NCI-H128 (cell line): Measurements from ENCODE around the gene PPP2R2B.

Experiments used
- DNase-seq: peaks from one replicate; lab custom pipeline; 2025; ENCODE audit not compliant: unreplicated experiment; lab: John Stamatoyannopoulos, UW

Gene PPP2R2B

DNA sequence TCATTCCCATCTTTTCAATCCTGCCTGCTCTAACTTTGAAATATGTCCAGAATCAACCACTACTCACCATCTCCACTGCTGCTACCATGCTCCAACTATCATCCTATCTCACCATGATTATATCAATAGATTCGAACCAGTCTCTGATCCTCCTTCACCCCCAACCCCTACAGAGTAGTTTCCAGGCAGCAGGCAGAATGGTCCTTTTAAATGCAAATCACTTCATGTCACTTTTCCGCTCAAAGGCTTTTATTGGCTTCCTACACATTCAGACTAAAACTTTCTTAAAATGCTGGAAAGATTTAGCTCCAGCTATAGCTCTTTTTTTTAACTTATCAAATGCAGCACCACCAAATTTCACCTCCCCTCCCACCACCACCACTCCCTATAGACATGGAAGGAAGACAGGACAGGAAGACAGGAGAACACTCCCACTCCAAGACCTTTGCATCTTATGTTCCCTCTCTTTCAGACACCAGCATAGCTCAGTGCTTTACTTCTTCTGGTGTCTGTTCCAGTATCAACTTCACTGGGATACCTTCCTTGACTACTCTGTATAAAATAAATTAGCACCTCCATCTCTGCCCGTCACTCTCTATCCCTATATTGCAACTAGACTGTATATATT, 9.9 kb upstream of the PPP2R2B start:
- DNase-seq: no peak

DNA sequence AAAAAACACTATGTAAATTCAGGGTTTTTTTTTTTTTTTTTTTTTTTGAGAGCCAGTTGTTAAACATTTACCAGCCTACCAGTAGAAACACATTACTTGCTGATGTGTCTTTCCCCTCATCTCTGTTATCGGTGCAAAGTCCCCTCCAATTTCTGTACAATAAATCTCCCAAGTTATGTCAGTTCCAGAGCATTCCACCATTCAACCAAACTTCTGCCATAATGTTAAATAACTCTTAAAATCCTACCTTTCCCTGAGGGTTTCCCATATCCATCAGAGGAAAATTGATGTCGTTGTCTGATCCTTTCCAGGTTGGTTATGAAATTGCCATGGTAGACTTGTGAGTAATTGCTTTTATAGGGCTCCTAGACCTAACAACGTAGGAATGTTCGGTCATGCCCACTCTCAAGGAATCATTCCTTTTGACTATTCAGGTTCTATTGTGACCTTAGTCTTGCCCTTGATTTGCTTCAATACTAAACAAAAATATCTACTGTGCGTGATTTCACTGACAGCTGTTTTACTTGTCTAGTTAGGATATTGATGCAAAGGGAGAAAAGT, 5.6 kb upstream of the PPP2R2B start:
- no peak for DNase-seq

DNA sequence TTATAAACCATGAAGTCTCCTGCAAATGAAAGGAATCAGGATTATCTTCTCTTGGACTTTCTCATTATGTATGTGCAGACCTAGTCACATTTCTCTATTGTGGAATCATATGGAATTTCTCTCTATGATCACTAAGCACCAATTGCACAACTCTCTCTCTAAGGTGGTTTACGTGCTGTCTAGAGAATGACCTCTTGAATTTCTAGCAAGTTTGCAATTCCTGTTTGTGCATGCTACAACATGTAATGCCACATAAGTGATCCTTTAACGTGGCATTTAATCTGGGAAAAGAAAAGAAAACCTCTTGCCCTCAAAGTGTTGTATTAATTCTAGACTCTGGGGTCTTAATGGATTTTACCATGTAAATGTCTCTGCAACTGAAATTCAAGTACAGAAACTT, 5.0 kb upstream of the PPP2R2B start:
- no peak for DNase-seq

DNA sequence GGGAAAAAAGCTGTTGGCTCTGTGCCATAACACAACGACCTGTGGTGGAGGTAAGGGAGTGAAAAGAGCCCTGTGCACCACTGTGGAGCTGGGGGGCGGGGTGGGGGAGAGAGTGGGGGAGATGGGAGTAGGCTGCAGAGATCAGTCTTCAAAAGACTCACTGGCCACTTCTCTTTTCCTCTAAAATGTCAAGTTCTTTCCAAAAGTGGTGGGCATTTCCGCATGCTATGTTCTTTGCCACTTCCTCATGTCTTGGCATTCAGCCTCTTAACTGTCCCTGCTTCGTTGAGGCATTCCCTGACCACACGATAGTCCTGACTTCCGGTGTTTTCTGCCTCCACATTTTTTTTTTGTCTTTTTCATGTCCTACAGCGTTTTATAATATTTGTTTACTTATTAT, 2.4 kb upstream of the PPP2R2B start:
- no peak for DNase-seq

DNA sequence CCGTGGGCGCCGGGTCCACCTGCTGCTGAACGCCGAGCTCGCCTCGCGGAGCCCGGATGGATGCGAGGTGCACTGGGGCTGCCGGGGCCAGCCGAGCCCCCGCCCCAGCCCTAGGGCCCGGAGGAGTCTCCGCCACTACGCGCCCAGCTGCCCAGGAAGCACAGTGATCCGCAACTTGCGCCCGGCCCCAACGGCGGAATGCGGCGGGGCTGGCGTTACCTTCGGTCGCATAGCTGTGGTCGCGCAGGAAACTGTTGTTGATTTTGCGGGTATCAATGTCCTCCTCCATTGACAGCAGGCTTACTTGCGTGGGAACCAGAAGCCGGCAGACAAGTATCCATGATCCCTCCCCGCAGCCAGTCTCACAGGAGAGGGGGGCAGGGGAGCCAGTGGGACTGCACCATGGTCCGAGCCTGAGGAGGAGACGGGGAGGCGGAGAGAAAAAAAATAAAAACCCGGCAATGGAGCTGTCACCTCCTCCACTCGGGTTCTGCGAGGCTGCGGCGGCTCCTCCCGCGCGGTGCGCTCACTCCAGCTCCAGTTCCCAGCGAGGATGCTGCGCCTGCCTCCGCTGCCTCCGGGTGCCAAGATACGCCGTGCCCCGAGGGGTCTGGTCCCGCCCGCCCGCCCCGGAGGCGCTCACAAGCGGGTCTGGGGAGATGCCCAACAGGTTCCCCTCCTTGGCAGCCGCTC, 628 bp downstream of the PPP2R2B start:
- DNase-seq: no peak

DNA sequence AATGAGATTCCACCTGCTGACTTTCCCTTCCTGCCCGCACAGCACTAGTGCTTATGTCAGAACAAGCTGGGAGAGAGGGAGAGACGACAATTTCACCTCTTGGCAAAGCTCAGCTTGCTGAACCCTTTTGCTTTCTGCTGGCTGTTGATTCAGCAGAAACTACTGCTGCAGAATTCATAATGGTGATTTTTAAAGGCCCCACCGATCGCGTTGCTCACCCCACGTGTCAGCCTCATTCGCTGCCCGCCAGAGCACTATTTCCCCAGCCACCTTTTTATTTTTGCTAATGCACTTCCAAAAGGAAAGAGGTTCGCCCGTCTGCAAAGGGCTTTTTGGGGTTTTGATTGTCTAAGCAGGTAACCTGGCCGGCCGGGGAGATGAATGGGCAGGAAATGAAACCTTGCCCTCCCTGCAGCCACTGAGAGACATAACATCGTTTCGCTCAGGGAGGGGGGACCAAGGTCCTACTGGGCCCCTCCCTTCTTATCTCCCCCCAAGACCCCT, 1.3 kb downstream of the PPP2R2B start:
- no peak for DNase-seq

DNA sequence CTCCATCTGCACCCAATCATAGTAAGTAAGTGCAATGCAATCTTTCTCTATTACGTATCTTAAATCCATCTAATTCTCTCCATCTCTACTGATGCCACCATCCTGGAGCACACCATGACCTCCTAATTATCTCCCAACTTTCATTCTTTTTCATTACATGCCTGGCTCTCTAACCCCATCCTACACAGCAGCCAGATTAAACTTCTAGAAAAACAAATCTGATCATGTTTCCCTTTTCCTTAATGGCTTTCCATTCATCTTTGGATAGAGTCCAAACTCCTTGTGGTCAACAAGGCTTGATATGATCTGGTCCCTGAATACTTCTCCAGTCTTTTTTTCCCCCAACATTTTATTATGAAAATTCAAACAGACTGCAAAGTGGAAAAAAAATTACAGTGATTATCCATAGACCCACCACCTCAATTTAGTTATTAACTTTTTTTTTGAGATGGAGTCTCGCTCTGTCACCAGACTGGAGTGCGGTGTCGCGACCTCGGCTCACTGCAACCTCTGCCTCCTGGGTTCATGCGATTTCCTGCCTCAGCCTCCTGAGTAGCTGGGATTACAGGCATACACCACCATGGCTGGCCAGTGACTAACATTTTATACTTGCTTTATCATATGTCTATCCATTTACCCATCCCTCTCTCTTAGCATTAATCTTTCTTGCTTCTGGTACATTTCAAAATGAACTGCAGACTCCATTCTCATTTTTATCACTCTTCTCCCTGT, 5.2 kb downstream of the PPP2R2B start:
- DNase-seq: no peak

DNA sequence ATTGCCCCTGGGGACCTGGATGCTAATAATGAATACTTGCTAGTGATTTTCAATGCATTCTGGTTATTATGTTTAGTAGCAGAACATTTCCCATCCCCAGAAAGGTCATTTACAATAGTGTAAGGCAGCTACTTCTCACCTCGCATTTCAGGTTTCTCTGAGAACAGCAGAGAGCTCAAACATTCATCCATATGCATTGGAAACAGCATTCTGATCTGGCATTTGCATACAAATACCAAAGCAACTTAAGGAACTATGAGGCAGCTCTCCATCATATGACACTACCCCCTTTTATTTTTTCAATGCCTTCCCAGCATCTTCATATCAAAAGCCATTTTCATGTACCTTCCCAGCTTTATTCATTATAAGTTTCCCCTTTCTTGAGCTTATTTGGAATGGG, 6.4 kb downstream of the PPP2R2B start:
- no peak for DNase-seq

DNA sequence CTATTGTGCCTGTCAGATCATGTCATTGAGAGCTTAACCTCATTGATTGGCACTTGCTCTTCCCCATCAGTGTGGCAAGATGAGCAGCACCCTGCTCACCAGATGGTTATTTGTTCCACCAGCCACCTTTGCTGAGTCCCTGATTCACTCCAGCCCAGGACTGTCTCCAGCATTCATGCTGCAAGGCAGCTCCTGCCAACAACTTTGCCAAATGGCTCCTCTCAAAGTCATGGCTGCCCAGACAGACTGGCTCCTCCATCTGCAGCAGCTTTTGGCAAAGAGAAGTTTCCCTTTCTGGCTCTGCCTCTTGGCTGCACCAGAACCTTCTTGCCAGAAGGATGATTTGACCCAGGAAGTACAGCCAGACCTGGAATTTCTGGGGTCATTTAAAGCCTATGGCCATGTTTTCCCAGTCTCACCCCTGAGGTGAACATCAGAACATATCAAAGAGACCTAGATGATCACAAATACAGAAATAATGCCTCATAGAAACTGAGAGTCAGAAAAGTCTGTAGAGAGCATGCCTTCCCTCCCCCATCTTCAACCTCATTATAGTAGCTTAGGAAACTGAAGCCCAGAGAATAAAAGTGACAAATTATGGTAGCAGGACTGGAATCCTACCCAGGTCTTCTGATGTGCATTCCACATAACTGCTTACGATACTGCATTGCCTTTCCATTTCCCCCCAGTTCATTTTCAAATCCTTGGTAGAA, 10.4 kb downstream of the PPP2R2B start:
- DNase-seq: no peak

DNA sequence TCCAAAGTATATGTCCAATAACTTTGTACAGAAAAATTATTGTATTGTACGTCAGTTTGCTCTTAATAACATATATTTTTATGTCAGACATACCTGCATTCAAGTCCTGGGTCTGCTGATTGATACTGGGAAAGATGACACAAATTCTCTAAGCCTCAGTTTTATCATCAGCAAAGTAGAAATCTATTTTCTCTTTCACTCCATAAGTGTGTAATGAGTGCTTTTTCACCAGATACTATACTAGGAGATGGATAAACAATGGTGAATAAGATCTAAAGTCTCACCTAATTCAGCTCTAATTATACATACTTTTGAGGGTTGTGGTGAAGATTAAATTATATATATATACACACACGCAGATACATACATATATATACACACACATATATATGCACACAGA, 12.3 kb downstream of the PPP2R2B start:
- no peak for DNase-seq

DNA sequence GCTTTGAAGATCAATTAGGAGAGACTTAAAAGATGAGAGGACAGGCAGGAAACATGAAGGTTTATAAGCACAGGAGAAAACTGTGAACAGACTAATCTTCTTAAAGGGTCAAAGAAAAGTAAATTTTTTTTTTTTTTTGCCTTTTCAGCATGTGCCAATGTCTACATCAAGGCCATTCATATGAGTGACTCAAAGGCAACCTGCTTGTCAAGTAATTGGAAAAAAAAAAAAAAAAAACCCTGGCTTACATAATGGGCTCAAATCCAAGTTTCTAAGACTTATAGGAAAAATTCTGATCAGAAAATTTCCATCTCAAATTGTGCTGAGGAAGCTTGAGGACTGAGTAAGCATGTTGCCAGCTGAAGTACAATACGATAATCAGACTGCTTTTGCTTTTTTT, 15.9 kb downstream of the PPP2R2B start:
- DNase-seq: no peak

DNA sequence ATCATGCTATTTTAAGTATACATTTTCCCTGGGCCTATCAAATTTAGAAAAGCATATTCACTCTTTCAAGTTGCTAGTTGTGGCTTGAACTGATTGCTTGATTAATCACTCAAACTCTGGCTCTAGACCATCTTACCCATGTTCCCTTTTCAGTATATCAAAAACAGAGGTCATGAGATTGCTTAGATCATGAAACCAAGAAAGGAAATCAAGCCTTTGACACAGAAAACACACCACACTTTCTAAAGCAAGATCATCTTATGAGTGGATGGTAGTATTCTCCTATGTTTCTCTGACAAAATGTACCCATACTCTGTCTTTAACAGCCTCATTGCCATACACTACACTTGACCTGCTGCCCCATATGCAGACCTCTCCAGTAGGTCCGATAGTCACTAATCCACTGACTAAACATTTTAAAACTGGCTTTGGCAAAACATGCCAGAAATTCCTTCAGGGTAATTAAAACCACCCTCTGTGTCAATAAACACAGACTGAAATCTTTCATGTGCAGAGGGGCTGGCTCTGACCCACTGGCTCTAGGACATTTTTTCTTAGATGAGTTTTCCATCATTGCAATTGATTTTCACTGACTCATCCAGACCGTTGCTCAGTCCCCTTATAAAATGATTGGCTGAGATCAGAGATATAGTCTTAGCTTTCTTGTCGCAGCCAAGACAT, 18.2 kb downstream of the PPP2R2B start:
- DNase-seq: no peak

DNA sequence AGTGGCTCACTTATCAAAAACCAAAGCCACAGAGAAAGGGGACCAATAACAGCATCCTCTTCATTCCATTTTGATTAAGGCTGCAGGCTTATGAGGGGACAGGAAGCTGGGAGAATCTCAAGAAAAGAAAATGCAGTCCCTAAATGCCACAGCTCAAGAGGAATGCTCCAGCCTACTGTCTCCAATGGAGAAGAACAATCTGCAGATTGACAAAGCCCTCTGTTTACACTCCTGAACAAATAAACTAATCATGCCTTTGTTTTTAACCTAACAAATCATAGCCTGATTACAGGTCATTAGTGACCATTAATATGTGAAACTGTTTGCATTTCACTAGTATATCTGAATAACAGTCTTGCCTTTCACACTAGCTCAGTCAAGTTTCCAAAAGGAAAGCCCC, 26.5 kb downstream of the PPP2R2B start:
- no peak for DNase-seq

DNA sequence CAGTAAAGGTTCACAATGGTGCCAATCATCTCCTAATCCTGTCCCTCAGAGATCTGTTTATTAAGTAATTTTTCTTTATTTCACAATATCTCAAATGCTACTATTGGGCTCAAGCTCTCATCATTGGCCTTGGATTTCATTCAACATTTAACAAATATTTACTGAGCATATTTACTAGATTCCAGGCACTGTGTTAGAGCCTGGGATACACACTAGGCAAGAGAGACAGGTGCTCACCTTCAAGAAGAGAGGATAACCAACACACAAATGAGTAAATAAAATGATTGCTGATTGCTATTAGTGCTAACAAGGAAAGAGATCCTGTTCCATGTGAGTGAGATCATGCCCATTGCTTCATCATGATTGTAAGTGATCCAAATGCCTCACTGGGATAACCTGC, 27.4 kb downstream of the PPP2R2B start:
- no peak for DNase-seq

DNA sequence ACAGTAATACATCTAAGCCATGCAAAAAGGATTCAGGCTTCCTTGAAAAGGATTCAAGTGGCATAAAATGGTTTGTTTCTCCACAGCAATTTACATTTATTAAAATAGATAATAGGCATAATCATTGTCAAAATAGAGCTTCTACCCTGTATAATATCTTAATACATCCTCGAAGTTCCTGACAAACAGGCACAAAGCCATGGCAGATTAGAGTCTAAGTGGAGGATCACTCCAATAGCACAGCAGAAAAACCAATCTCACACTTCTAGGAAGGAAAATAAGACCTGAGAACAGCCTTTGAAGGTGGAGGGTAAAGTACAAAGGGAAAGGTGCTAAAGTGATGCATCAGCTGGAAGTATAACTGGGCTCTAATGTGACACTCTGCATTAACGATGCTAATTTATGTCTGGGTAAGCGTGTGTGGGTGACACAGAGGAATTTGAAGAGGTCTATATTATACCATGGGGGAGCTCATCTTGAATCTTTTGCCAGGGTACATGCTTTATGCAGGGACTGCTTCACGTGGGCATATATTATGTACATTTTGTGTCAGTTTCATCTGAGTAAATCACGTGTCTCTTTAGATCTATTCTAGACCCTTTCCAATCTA, 28.8 kb downstream of the PPP2R2B start:
- DNase-seq: no peak

DNA sequence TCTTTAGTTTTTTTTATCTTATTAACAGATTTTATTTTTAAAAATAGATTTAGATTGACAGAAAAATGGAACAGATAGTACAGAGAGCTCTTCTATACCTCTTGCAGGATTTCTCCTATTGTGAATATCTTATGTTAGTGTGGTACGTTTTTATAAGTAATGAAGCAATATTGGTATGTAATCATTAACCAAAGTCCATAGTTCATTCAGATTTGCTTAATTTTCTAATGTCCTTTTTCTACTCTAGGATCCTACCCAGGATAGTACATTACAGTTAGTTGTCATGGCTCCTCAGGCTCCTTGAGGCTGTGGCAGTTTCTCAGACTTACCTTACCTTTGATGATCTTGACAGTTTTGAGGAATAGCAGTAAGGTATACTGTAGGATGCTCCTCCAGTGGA, 30.4 kb downstream of the PPP2R2B start:
- no peak for DNase-seq

DNA sequence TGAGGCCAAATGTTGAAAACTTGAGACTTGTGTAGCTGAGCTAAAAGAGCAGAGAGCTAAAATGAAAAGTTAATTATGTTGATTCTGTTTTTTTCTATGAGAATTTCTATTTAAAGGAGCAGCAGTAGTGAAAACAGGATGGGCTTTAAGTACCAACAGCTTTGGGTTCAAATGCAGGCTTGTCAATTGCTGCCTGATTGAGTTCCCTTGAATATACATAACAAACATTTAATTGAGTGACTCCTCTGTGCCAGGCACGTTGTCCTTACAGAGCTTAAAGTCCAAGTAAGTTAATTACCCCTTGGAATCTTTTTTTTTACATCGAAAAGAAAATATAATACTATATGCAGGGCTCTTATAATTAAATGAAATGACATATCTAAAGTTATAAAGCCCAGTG, 38.5 kb downstream of the PPP2R2B start:
- no peak for DNase-seq

DNA sequence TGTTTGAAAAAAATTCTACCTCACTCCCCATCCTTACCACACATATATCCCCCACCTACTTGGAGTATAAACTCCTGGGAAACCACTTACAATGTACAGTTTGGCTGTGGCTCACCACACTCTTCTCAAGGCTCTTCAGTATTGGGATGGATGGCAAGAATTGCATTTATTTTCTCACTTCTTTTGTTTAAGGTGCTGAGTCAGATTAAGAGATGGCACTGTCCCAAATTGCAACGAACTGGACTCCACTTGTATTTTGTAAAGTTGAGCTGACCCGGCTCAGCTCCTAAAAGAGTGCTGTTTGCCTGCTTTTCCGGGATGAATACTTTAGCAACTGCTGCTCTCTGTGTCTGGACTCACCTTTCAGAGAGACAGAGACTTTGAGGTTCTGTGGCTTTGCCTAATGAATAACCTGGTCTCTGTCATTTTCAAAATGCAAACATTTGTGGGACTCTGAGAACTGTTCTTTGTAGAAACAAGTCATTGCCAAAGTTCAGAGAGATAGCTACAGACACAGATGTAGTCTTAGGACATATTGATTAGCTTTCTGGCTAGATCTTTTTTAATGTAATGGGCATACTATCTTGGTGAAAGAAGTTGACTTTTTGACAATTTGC, 42.2 kb downstream of the PPP2R2B start:
- DNase-seq: no peak

DNA sequence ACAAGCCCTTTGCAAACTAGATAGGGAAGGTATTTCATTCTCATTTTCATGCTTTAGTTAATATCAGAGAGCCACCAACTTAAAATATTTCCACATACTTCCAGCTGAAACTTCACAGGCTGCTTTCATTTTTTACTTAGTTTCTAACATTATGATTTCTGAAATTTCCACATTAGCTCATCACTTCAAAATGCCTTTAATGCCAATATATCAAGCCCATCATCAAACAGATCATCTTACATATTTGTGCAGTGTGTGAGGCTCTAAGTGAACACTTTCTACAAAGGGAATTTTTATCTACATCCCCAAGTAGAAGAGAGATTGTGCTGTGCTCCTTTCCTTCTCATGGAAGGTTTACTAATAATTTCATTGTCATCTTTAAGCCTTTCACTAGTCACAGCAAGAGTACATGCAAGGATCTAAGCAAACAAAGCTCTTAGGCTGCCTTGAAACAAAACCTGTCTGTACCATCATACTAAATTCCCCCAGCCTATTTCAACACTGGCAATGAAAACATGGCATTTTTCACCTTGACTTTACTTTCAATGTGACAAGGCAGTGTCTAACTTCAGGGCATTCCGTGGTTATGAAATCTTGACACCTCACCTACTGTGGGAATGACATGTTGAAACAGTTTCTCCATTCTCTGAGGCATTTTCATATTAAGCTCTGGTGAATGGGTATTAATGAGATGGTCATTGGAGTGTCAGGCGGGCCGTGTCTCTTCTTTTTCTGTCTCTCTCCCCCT, 45.4 kb downstream of the PPP2R2B start:
- no peak for DNase-seq
